AG08396 (cell line): ENCODE results near the gene CEP89.
"Not testable (repeated sequence)": the region's sequence is repeated elsewhere in the genome, so short reads cannot be mapped to it uniquely, and the experiment has no call there.

ENCODE experiments used
- DNase-seq: peaks from one replicate; pipeline ENCODE4 v3.0.0; 2012; ENCODE audit warnings: low spot score, mixed read lengths

CEP89 gene

GRCh38 chr19:32832094-32832493, 139.7 kb downstream of the CEP89 start:
- DNase-seq = not testable (repeated sequence)

GRCh38 chr19:32831611-32832010, 140.1 kb downstream of the CEP89 start:
- no peak for DNase-seq

- peak; percentile 49 for DNase-seq
Observed at GRCh38 chr19:32830231-32831014, 141.3 kb downstream of the CEP89 start.

GRCh38 chr19:32829345-32829896, 142.3 kb downstream of the CEP89 start:
- DNase-seq = no peak

- no peak for DNase-seq
Observed at GRCh38 chr19:32828643-32829344, 143.0 kb downstream of the CEP89 start.

- no peak for DNase-seq
Observed at GRCh38 chr19:32828139-32828538, 143.6 kb downstream of the CEP89 start.
